H9 (cell line): ENCODE results near the gene FHL2. TPM values are rescaled to one million over a fixed set of nuclear protein-coding genes. Genes with fewer than 3 reads are reported as not detected.

Experiments
- DNase-seq: peaks from one replicate; pipeline ENCODE4 v3.0.0-alpha.2; 2017
- H2AFZ ChIP-seq: one replicate; pipeline ENCODE4 v1.6.1; 2013; ENCODE audit warnings: mild to moderate bottlenecking, low read length, control low read depth, moderate library complexity
- H2AK5ac ChIP-seq: 2 replicates; pipeline ENCODE4 v1.6.1; 2013; ENCODE audit warnings: low read length, control low read depth, mixed read lengths; ENCODE audit not compliant: insufficient read length
- H2BK120ac ChIP-seq: one replicate; pipeline ENCODE4 v1.6.1; 2013; ENCODE audit warnings: low read depth, mild to moderate bottlenecking, low read length, control low read depth, inconsistent platforms; ENCODE audit not compliant: poor library complexity, severe bottlenecking
- H2BK12ac ChIP-seq: 2 replicates; pipeline ENCODE4 v1.6.1; 2013; ENCODE audit warnings: low read length, control low read depth, mixed read lengths, low read depth; ENCODE audit not compliant: insufficient read length
- H2BK15ac ChIP-seq: 2 replicates; pipeline ENCODE4 v1.6.1; 2013; ENCODE audit warnings: low read depth, low read length, control low read depth
- H2BK20ac ChIP-seq: one replicate; pipeline ENCODE4 v1.6.1; 2013; ENCODE audit warnings: low read depth, mild to moderate bottlenecking, low read length, control low read depth, inconsistent platforms; ENCODE audit not compliant: poor library complexity, severe bottlenecking
- H2BK5ac ChIP-seq: 2 replicates; pipeline ENCODE4 v1.6.1; 2013; ENCODE audit warnings: low read length, control low read depth, mixed read lengths; ENCODE audit not compliant: insufficient read length
- H3K14ac ChIP-seq: 2 replicates; pipeline ENCODE4 v1.6.1; 2013; ENCODE audit warnings: low read length, control low read depth; ENCODE audit not compliant: insufficient read depth
- H3K18ac ChIP-seq: 2 replicates; pipeline ENCODE4 v1.6.1; 2013; ENCODE audit warnings: low read depth, mild to moderate bottlenecking, mixed read lengths, low read length, control low read depth; ENCODE audit not compliant: insufficient read length
- H3K23ac ChIP-seq: 2 replicates; pipeline ENCODE4 v1.6.1; 2013; ENCODE audit warnings: low read length, control low read depth, mixed read lengths, low read depth; ENCODE audit not compliant: insufficient read length
- H3K23me2 ChIP-seq: 2 replicates; pipeline ENCODE4 v1.6.1; 2013; ENCODE audit warnings: low read depth, mild to moderate bottlenecking, mixed read lengths, low read length, control low read depth; ENCODE audit not compliant: insufficient read length, poor library complexity, severe bottlenecking
- H3K27ac ChIP-seq: 2 replicates; pipeline ENCODE4 v1.5.1; 2013; ENCODE audit warnings: low read length, control low read depth, mixed read lengths, low read depth; ENCODE audit not compliant: insufficient read length
- H3K27me3 ChIP-seq: 2 replicates; pipeline ENCODE4 v1.6.1; 2013; ENCODE audit warnings: low read length, control low read depth, inconsistent platforms; ENCODE audit not compliant: insufficient read depth
- H3K4ac ChIP-seq: 2 replicates; pipeline ENCODE4 v1.6.1; 2013; ENCODE audit warnings: low read depth, mild to moderate bottlenecking, control low read depth, inconsistent platforms, low read length, moderate library complexity
- H3K4me1 ChIP-seq: 2 replicates; pipeline ENCODE4 v1.6.1; 2013; ENCODE audit warnings: low read length, control low read depth, inconsistent platforms; ENCODE audit not compliant: insufficient read depth
- H3K4me2 ChIP-seq: 2 replicates; pipeline ENCODE4 v1.6.1; 2013; ENCODE audit warnings: low read length, control low read depth, mixed read lengths; ENCODE audit not compliant: insufficient read length, insufficient read depth
- H3K56ac ChIP-seq: 2 replicates; pipeline ENCODE4 v1.6.1; 2013; ENCODE audit warnings: low read depth, mild to moderate bottlenecking, mixed read lengths, low read length, control low read depth; ENCODE audit not compliant: insufficient read length
- H3K79me1 ChIP-seq: 2 replicates; pipeline ENCODE4 v1.6.1; 2013; ENCODE audit warnings: low read depth, mild to moderate bottlenecking, moderate library complexity, low read length, control low read depth, inconsistent platforms; ENCODE audit not compliant: insufficient read depth, poor library complexity, severe bottlenecking
- H3K79me2 ChIP-seq: 2 replicates; pipeline ENCODE4 v1.6.1; 2013; ENCODE audit warnings: low read length, control low read depth, inconsistent platforms; ENCODE audit not compliant: insufficient read depth
- H3K9ac ChIP-seq: 2 replicates; pipeline ENCODE4 v1.6.1; 2013; ENCODE audit warnings: low read length, control low read depth, mixed read lengths; ENCODE audit not compliant: insufficient read length; ENCODE audit errors: extremely low read depth
- H3K9me3 ChIP-seq: one replicate; pipeline ENCODE4 v1.6.1; 2013; ENCODE audit warnings: low read depth, low read length, inconsistent platforms; ENCODE audit not compliant: control insufficient read depth
- H3T11ph ChIP-seq: one replicate; pipeline ENCODE4 v1.6.1; 2013; ENCODE audit warnings: mild to moderate bottlenecking, low read length, control low read depth, inconsistent platforms
- H4K20me1 ChIP-seq: one replicate; pipeline ENCODE4 v1.6.1; 2013; ENCODE audit not compliant: control insufficient read depth, insufficient read length, insufficient read depth
- H4K5ac ChIP-seq: 2 replicates; pipeline ENCODE4 v1.6.1; 2013; ENCODE audit warnings: low read depth, mild to moderate bottlenecking, mixed read lengths, low read length, control low read depth; ENCODE audit not compliant: insufficient read length
- H4K8ac ChIP-seq: replicated peaks from 2 replicates; pipeline ENCODE4 v1.6.1; 2013; ENCODE audit warnings: low read length, control low read depth, mixed read lengths, low read depth; ENCODE audit not compliant: insufficient read length
- H4K91ac ChIP-seq: 2 replicates; pipeline ENCODE4 v1.6.1; 2013; ENCODE audit warnings: low read depth, mild to moderate bottlenecking, moderate library complexity, mixed read lengths, low read length, control low read depth; ENCODE audit not compliant: insufficient read length
- H3K27ac Mint-ChIP-seq, 3 experiments: 2 replicates in 2 of 3; 3 replicates in 1 of 3; pipeline ENCODE4 v1.8.0; 2020 to 2021; ENCODE audit warnings: mixed read lengths in 3 of 3, mild to moderate bottlenecking in 1 of 3, moderate library complexity in 1 of 3
- H3K27me3 Mint-ChIP-seq: 2 replicates; pipeline ENCODE4 v1.8.0; 2021; ENCODE audit warnings: low read depth, mild to moderate bottlenecking, moderate library complexity, mixed read lengths
- H3K36me3 Mint-ChIP-seq, 3 experiments: 2 replicates in 2 of 3; 3 replicates in 1 of 3; pipeline ENCODE4 v1.8.0; 2020 to 2021; ENCODE audit warnings: low read depth in 3 of 3, mixed read lengths in 3 of 3; ENCODE audit not compliant: insufficient read depth in 1 of 3
- H3K4me1 Mint-ChIP-seq, 2 experiments: 2 replicates each; pipeline ENCODE4 v1.8.0; 2020; ENCODE audit warnings: mixed read lengths in 2 of 2
- H3K4me3 Mint-ChIP-seq, 2 experiments: 2 replicates in 1 of 2; 3 replicates in 1 of 2; pipeline ENCODE4 v1.8.0; 2020 to 2021; ENCODE audit warnings: mild to moderate bottlenecking in 2 of 2, mixed read lengths in 2 of 2, moderate library complexity in 1 of 2
- H3K9me3 Mint-ChIP-seq, 2 experiments: 2 replicates in 1 of 2; 3 replicates in 1 of 2; pipeline ENCODE4 v1.8.0; 2020; ENCODE audit warnings: mild to moderate bottlenecking in 2 of 2, mixed read lengths in 2 of 2, moderate library complexity in 1 of 2
- WGBS: extraction: QIAGEN DNeasy Blood & Tissue Kit; methylation state at CpG from one replicate; pipeline ENCODE4 v1.1.7; 2013; ENCODE audit warnings: missing lambda C conversion rate, low lambda C conversion rate, mixed read lengths; ENCODE audit not compliant: insufficient read length; ENCODE audit errors: extremely low coverage; 5-methylcytosine and 5-hydroxymethylcytosine counted together
- total RNA-seq: library from RNA; stranded (reverse); gene quantifications from 2 replicates; pipeline ENCODE4 v1.2.1, GENCODE V29; 2021
- TF ChIP-seq, protein P1 (sequence below): fragments of 200-600 bp; sonication (generic); conservative IDR thresholded peaks from 3 replicates; pipeline ENCODE4 v1.8.0; 2021; ENCODE audit warnings: antibody characterized with exemption, mild to moderate bottlenecking

FHL2 gene
- total RNA-seq, 1 experiment from 2014 or later: 34.9 TPM

DNA sequence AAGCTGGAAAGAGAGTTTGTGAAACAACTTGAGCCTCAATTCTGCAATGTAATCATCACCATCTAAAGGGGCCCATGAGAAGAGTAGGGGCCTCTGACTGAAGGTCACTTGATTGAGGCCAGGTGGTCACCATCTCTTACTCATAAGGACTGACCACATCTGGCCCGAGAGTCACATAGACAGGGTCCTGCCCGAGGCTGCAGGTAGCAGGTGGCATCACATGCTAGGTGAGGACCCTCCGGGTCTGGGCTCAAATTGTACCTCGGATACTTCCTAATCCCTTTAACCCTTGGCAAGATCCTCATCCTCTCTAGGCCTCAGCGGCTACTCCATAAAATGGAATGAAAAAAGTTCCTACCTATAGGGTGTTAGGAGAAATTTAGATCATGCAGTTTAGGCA, 16.7 kb downstream of the FHL2 start:
- Histone ChIP-seq H2BK20ac (no peak overlapping the region), H2BK15ac (no peak overlapping the region), H3K4me2 (no peak overlapping the region), H3K79me1 (no peaks in the 10 kb centered on the region), H4K91ac (no peak overlapping the region), H2BK5ac (no peak overlapping the region), H3K4me1 (no peaks in the 10 kb centered on the region), H3K56ac (no peak overlapping the region), H2BK12ac (no peak overlapping the region), H3K27ac (no peak overlapping the region), H3K23ac (no peak overlapping the region), H3K4ac (no peak overlapping the region), H4K5ac (no peak overlapping the region), H3K23me2 (no peaks in the 10 kb centered on the region), H4K20me1 (no peaks in the 10 kb centered on the region), H2BK120ac (no peak overlapping the region), H3K18ac (no peak overlapping the region), H3K9me3 (no peaks in the 10 kb centered on the region), H3K27me3 (no peaks in the 10 kb centered on the region), H4K8ac (no peak overlapping the region), H2AFZ (no peak overlapping the region), H3K14ac (no peak overlapping the region), H3K79me2 (no peaks in the 10 kb centered on the region), H3T11ph (no peak overlapping the region), H2AK5ac (no peak overlapping the region), H3K9ac (no peak overlapping the region)
- Mint-ChIP-seq H3K27ac (no peak overlapping the region), H3K9me3 (no peaks in the 10 kb centered on the region), H3K36me3 (peaks cover 7 to 50% (median 42%) of the 10 kb centered on the region in 3 experiments), H3K4me1 (no peaks in the 10 kb centered on the region), H3K27me3 (no peaks in the 10 kb centered on the region; the same call in none of the 2 replicates), H3K4me3 (no peak overlapping the region)
- TF ChIP-seq, protein P1, sequence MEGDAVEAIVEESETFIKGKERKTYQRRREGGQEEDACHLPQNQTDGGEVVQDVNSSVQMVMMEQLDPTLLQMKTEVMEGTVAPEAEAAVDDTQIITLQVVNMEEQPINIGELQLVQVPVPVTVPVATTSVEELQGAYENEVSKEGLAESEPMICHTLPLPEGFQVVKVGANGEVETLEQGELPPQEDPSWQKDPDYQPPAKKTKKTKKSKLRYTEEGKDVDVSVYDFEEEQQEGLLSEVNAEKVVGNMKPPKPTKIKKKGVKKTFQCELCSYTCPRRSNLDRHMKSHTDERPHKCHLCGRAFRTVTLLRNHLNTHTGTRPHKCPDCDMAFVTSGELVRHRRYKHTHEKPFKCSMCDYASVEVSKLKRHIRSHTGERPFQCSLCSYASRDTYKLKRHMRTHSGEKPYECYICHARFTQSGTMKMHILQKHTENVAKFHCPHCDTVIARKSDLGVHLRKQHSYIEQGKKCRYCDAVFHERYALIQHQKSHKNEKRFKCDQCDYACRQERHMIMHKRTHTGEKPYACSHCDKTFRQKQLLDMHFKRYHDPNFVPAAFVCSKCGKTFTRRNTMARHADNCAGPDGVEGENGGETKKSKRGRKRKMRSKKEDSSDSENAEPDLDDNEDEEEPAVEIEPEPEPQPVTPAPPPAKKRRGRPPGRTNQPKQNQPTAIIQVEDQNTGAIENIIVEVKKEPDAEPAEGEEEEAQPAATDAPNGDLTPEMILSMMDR: no peak
- no peak for DNase-seq
- no CpG with 5 or more reads among the region's 5 CpGs for WGBS
